SK-N-SH treated with all-trans-retinoic acid at 6 μM for 48 hours (cell line): ENCODE data around the gene PBX3.
A peak's percentile ranks its signal among the peaks of the same experiment; 100 is the strongest.

Experiments
- ATAC-seq: fragments of 200-7000 bp; cut with Tn5 transposase; 3 replicates; pipeline ENCODE4 v1.9.1; 2020; ENCODE audit warnings: mild to moderate bottlenecking, moderate library complexity
- ARNTL ChIP-seq: fragments of 450-650 bp; formaldehyde crosslinking; IDR thresholded peaks from 2 replicates; pipeline ENCODE4 v1.5.0; 2020; ENCODE audit warnings: low read depth, mild to moderate bottlenecking, moderate library complexity, borderline replicate concordance
- BACH2 ChIP-seq: fragments of 250-450 bp; sonication (Bioruptor Pico); IDR thresholded peaks from 2 replicates; pipeline ENCODE4 v1.9.0; 2021; ENCODE audit warnings: mild to moderate bottlenecking, borderline replicate concordance
- CREB5 ChIP-seq: fragments of 250-450 bp; sonication (Bioruptor Pico); IDR thresholded peaks from 2 replicates; pipeline ENCODE4 v1.5.1; 2020; ENCODE audit warnings: low read depth, mild to moderate bottlenecking, moderate library complexity
- CSDC2 ChIP-seq: fragments of 250-450 bp; sonication (Bioruptor Pico); IDR thresholded peaks from 2 replicates; pipeline ENCODE4 v1.5.0; 2020; ENCODE audit warnings: mild to moderate bottlenecking, moderate library complexity
- CSRNP3 ChIP-seq: fragments of 250-450 bp; sonication (Bioruptor Pico); IDR thresholded peaks from 2 replicates; pipeline ENCODE4 v1.5.1; 2021; ENCODE audit warnings: mild to moderate bottlenecking, moderate library complexity
- ESRRG ChIP-seq: fragments of 250-450 bp; sonication (Bioruptor Pico); IDR thresholded peaks from 2 replicates; pipeline ENCODE4 v1.6.1; 2021; ENCODE audit warnings: mild to moderate bottlenecking
- ISL1 ChIP-seq: fragments of 250-450 bp; sonication (Bioruptor Pico); IDR thresholded peaks from 2 replicates; pipeline ENCODE4 v2.1.2; 2022; ENCODE audit warnings: mild to moderate bottlenecking, moderate library complexity
- OSR1 ChIP-seq: fragments of 250-450 bp; sonication (Bioruptor Pico); IDR thresholded peaks from 2 replicates; pipeline ENCODE4 v1.8.0; 2022; ENCODE audit warnings: moderate library complexity, mild to moderate bottlenecking, inconsistent platforms
- PATZ1 ChIP-seq: fragments of 250-450 bp; sonication (Bioruptor Pico); IDR thresholded peaks from 2 replicates; pipeline ENCODE4 v1.8.0; 2020; ENCODE audit warnings: mild to moderate bottlenecking, moderate library complexity, borderline replicate concordance
- POU6F1 ChIP-seq: fragments of 250-450 bp; sonication (Bioruptor Pico); IDR thresholded peaks from 2 replicates; pipeline ENCODE4 v1.8.0; 2021; ENCODE audit warnings: low read depth, mild to moderate bottlenecking, moderate library complexity, borderline replicate concordance
- RARB ChIP-seq: fragments of 250-450 bp; sonication (Bioruptor Pico); IDR thresholded peaks from 2 replicates; pipeline ENCODE4 v1.8.0; 2021; ENCODE audit warnings: mild to moderate bottlenecking, moderate library complexity
- SNAI2 ChIP-seq: fragments of 250-450 bp; sonication (Bioruptor Pico); IDR thresholded peaks from 2 replicates; pipeline ENCODE4 v1.5.0; 2020; ENCODE audit warnings: mild to moderate bottlenecking, moderate library complexity
- TCF4 ChIP-seq: fragments of 250-450 bp; sonication (Bioruptor Pico); IDR thresholded peaks from 2 replicates; pipeline ENCODE4 v1.8.0; 2021; ENCODE audit warnings: mild to moderate bottlenecking, moderate library complexity, borderline replicate concordance
- TOX ChIP-seq: fragments of 250-450 bp; sonication (Bioruptor Pico); IDR thresholded peaks from 2 replicates; pipeline ENCODE4 v1.8.0; 2021; ENCODE audit warnings: mild to moderate bottlenecking, moderate library complexity, borderline replicate concordance
- TSHZ2 ChIP-seq: fragments of 250-450 bp; sonication (Bioruptor Pico); IDR thresholded peaks from 2 replicates; pipeline ENCODE4 v1.5.0; 2020; ENCODE audit warnings: mild to moderate bottlenecking, moderate library complexity
- ZNF70 ChIP-seq: fragments of 450-650 bp; formaldehyde crosslinking; IDR thresholded peaks from 2 replicates; pipeline ENCODE4 v1.5.0; 2020; ENCODE audit warnings: mild to moderate bottlenecking, moderate library complexity
- ZNF8 ChIP-seq: fragments of 450-650 bp; formaldehyde crosslinking; IDR thresholded peaks from 2 replicates; pipeline ENCODE4 v1.5.0; 2020; ENCODE audit warnings: mild to moderate bottlenecking, moderate library complexity

PBX3 gene

GRCh38 chr9:125835655-125836054 is 88.5 kb downstream of the PBX3 start:
- TF ChIP-seq TSHZ2 (CRISPR knock-in tag), result 0 out of 2 replicates have a peak, but pooled peaks have one; percentile 20
- no peak for TF ChIP-seq CREB5
- TF ChIP-seq, all 23 proteins: peak for 1
- no peak for ATAC-seq

GRCh38 chr9:125839317-125839716 is 92.1 kb downstream of the PBX3 start:
- TF ChIP-seq BACH2 (CRISPR knock-in tag), result no peak
- TF ChIP-seq ZNF70 (CRISPR knock-in tag), result no peak
- no peak for TF ChIP-seq POU6F1 (CRISPR knock-in tag)
- no peak for TF ChIP-seq TSHZ2 (CRISPR knock-in tag)
- TF ChIP-seq TOX (CRISPR knock-in tag), result no peak
- no peak for TF ChIP-seq ARNTL (CRISPR knock-in tag)
- no peak for TF ChIP-seq ZNF8 (CRISPR knock-in tag)
- no peak for TF ChIP-seq TCF4
- no peak for TF ChIP-seq SNAI2 (CRISPR knock-in tag)
- TF ChIP-seq RARB (CRISPR knock-in tag), result no peak
- TF ChIP-seq ISL1, result no peak
- TF ChIP-seq OSR1 (CRISPR knock-in tag), result no peak
- TF ChIP-seq CREB5, result no peak
- TF ChIP-seq, all 23 proteins: peak for 0
- no peak for ATAC-seq

- ATAC-seq, result peak; percentile 57
- TF ChIP-seq CSDC2 (no peak), ZNF70 (CRISPR knock-in tag) (no peak), TCF4 (no peak), ARNTL (CRISPR knock-in tag) (no peak), ZNF8 (CRISPR knock-in tag) (no peak), RARB (CRISPR knock-in tag) (no peak), OSR1 (CRISPR knock-in tag) (no peak), PATZ1 (CRISPR knock-in tag) (no peak), ESRRG (CRISPR knock-in tag) (no peak), CSRNP3 (CRISPR knock-in tag) (no peak)
Measured at GRCh38 chr9:125841444-125841843, 94.3 kb downstream of the PBX3 start.
